HG02763 (cell line): ENCODE data around the gene NEK1.
"Not testable (repeated sequence)": the region's sequence is repeated elsewhere in the genome, so short reads cannot be mapped to it uniquely, and the experiment has no call there.

Source experiments
- ATAC-seq: cut with Tn5 transposase; IDR thresholded peaks from one replicate; pipeline ENCODE4 v1.9.1; 2021; ENCODE audit warnings: mild to moderate bottlenecking, moderate library complexity; ENCODE audit not compliant: unreplicated experiment

NEK1 gene

DNA sequence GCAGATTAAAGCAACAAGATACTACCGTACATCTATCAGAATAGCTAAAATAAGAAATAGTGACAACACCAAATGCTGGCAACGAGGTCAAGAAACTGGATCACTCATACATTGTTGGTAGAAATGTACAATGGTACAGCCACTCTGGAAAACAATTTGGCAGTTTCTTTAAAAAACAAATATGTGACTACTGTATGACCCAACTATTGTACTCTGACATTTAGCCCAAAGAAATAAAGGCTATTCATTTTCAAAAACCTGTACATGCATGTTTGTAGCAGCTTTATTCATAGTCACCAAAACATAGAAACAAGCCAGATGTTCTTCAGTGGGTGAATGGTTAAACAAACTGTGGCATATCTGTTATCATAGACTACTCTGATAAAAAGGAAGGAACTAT lies 16.2 kb upstream of the NEK1 start:
- ATAC-seq = no peak

DNA sequence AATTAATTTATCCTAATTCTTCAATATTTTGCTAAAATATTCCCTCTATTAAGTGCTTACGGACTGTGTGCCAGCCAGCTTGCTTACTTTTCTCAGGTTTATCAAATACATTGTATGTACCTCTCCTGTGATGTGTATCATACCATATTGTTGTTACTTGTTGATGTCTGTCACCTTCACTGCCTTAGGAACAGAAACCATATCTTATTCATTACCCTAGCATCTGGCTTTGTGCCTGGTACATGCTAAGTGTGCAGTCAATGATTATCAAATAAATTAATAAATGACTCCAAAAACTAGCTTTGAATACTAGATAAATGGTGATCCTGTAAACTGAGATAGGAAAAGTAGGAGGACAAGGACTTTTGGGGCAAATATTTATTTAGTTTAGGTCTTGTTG lies 14.9 kb upstream of the NEK1 start:
- ATAC-seq = no peak

DNA sequence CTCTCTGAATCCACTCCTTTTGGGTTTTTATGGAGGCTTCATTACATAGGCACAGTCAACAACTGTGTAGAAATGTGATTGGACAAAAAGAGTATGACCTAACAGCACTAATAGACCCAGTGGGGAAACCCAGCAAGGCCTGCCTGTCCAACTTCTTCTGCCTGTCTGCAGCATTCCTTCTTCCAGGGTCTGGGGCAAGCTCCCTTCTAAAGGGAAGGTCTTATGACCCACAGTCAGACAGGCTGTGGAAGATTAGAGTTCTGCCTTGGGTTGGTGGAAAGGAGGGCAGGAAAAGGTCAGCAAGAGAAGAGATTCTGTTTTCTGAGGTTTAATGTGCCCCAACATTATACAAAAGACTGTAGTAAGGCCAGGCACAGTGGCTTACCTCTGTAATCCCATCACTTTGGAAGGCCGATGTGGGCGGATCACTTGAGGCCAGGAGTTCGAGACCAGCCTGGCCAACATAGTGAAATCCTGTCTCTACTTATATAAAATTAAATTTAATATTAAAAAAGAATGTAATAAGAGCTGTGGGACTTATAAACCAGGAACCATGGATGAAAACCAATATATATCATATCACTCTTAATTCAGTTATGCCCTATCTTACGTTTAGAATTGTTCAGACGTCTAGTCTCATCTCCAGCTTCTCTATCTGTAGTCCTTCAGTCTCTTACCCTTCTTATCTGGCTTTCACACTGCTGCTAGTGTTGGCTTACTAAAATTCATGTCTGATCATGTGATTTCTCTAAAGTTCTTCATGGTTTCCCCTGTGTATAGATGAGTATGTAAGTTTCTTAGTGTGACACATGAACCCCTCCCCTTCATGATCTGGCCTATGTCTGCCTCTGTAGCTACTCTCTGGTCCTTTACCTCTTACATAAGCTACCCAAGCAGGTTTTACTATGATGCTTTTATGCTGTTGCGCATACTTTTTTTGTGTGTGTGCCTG lies 14.2 kb upstream of the NEK1 start:
- no peak for ATAC-seq

DNA sequence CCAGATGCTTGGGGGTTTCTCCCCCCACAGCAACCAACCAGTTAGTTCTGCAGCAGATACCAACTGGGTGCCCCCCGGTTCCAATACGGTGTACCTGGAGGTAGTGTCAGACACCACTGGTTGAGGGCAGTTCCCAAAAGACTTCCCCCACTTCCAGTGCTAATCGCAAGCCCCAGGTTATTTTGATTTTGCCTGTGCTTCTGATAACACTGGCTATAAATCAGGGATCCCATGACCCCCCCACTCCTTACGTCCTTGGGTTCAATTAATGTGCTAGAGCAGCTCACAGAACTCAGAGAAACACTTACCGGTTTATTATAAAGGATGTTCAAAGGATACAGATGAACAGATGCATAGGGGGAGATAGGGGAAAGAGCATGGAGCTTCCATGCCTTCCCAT lies 13.5 kb upstream of the NEK1 start:
- no peak for ATAC-seq

DNA sequence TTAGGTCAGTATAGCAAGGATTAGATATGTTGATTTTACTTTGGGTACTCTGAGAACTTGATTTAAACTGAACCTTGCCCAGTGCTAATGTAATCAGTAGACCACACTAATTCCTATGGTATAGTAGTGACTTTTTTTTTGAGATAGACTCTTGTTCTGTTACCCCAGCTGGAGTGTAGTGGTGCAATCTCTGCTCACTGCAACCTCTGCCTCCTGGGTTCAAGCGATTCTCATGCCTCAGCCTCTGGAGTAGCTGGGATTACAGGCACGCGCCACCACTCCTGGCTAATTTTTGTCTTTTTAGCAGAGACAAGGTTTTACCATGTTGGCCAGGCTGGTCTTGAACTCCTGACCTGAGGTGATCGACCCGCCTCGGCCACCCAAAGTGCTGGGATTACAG lies 11.6 kb upstream of the NEK1 start:
- ATAC-seq = not testable (repeated sequence)

DNA sequence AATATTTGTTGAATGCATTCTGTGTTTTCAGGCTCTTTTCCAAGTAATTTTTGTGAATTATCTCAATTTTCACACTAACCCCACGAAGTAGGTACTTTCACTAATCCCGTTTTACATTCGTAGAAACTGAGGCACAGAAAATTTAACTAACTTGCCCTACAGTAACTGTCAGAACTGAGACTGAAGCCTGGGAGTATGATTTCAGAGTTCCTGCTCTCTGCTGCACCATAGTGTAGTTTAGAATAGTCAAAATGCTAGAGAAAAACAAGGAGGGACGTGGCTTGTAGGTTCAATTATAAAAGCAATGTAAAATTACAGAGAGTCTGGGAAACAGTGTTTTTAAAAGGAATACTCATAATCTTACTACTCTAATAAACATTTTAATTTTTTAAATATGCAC lies 10.2 kb upstream of the NEK1 start:
- ATAC-seq = no peak

DNA sequence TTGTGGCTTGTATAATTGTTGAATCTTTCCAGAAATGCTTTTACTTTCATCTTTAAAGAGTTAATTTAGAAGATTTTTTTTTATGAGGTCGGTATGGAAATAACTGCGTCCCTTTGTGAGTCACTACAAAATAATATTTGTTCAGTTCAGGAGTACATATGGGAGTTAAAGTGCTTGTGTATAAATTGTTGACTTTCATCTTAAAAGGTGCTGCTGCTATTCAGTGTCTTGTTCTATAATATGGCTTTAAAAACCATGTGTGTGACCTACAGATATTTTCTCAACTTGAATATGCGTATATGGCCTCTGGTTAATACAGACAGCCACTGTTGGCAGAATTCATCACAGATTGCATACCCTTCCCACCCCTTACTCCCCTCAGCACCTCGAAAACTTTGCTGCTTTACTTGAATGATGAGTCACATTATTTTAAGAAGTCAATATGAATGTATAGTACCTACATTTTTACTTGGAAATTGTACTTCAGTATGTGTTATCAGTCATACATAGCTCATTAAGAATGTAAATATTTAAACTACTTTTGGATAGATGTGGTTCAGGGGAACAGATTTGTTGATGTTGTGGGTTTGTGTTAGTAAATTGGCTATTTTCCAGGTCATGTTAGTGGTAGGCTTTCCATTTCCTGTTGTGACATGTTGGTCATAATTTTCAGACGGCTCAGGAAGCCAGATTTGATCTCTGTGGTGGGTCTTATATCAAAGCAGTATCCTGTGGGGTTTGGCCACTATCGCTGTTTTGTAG lies 9.5 kb upstream of the NEK1 start:
- ATAC-seq = no peak

DNA sequence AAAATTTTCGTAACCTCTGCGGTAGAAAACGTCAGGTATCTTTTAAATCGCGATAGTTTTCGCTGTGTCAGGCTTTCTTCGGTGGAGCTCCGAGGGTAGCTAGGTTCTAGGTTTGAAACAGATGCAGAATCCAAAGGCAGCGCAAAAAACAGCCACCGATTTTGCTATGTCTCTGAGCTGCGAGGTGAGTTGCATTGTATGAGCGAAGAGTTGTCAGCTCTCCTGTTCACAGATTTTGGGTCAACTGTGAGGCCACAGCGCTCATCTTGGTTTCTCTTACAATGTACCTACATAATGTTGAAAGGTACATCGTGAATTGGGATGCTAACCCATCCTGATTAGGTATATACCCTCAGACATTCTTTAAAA lies 8.5 kb upstream of the NEK1 start:
- ATAC-seq = no peak

DNA sequence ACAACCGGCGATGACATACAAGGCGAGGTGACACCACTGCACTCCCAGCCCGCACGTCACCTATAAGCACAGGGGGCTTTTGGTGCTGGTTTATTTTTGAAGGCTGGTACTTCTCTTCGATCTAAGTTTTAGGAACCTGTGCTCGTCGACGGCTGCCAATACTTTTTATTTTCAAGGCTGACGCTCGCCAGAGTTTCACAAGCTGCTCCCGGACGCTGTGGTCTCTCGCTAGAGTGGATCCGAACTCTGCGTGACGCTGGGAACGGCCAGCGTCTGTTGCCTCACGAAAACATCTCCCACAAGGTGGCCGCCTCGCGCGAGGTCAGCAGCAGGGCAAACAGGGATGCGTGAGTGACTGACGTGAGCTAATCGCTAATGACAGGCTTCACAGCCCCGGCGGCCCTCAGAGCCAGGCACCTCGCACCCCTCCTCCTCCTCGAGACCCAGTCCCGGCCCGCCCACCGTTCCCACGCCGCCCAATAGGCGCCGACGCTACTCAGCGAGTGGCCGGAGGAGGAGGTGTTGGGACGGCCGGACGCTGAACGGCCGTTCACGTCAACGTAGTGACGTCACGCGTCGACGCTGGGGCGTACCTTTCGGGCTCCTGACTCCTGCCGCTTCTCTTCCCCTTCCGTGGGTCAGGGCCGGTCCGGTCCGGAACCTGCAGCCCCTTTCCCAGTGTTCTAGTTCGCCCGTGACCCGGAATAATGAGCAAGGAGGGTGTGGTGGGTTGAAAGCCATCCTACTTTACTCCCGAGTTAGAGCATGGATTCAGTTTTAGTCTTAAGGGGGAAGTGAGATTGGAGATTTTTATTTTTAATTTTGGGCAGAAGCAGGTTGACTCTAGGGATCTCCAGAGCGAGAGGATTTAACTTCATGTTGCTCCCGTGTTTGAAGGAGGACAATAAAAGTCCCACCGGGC lies 7.8 kb upstream of the NEK1 start, which contains the start of gene CLCN3:
Gene CLCN3 (plus strand): TSS at position 621 of the 922 bp plus-strand sequence. CDS start 15,351 bp downstream, outside the sequence.
- peak; percentile 95 for ATAC-seq

DNA sequence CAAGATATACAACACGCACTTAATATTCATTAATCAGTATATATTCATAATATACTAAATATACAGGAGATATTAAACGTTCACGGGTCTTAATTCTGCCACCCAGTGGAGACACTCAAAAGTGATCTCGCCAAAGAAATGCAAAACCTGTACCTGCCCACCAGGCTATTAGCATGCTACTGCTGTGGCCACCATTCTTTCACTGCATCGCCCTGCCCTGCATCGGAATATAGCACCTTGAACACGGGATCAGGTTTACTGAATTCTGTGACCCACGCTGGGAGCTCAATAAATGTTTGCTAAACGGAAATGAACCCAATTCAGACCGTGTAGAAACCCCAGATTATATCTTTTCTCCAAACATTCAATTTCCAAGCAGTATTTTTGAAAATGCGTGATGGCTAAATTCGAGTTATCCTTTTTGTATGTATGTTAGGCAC lies 7.2 kb upstream of the NEK1 start:
- peak; percentile 45 for ATAC-seq

DNA sequence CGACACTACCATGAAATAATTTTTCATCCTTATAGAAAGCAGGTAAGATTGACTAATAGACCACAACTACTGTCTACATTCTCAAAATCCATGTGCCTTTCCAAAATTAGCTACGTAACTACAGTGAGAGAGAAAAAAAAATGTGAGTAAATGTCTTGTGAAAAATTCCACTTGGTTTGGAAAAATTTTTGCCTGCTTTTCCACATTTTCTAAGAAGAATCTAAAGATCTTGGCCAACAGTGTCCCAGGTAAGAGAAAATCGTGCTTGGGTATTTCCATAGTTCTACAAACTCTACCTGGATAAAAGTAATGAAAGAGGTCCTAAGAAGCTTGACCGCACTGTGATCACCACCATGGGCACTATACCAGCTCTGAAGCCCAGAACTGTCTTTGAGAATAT lies 6.6 kb upstream of the NEK1 start:
- ATAC-seq = no peak

DNA sequence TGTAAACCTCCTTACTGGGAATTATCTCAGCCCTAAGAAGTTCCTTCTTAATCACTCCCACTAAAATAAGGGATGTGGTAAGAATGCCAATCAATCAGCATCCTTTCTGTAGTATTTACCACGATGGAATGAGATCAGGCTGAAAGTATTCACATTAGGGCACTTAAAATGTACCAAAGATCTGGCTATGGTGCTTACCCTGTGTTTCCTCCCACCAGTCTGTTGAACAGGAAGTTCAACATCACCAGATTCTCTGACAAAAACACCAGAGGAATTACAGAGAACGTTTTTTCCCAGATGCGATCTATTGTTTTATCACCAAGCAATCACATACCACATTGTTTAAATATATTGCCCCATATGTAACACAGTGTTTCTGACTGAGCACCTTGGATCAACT lies 5.9 kb upstream of the NEK1 start:
- ATAC-seq = no peak

DNA sequence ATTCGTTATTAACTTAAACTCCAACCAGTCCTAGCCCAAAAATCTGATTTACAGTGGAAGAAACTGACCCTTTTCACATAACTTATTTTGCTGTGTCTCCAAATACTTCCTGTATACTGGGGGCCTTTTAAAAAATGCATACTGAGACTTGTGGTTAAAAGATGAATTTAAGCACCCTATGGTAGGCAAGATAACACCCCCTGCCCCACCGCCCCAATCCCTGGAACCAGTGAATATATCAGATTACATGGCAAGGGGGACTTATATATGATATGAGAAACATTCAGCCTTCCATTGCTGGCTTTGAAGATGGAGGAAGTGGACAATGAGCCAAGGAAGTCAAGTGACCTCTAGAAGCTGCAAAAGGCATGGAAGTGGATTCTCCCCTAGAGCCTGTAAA lies 4.9 kb upstream of the NEK1 start:
- ATAC-seq = no peak

DNA sequence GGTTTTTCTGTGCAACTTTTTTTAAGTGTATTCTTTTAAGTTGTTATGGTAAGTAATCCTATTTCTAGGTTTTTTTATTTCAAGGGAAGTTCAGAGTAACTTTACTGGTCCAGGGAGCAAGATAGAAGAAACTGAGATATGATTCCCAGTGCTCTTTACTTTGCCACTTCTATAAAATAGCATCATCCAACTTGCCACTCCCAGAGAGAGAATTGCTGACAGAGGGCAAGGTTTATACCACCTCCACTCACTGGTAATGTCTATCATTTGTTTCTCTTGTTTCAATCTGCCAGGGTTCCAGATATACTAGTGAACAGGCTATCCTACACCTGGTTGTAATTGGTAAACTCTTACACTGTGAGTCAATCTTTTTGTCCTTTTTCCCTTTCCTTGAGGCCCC lies 4.5 kb upstream of the NEK1 start:
- no peak for ATAC-seq

DNA sequence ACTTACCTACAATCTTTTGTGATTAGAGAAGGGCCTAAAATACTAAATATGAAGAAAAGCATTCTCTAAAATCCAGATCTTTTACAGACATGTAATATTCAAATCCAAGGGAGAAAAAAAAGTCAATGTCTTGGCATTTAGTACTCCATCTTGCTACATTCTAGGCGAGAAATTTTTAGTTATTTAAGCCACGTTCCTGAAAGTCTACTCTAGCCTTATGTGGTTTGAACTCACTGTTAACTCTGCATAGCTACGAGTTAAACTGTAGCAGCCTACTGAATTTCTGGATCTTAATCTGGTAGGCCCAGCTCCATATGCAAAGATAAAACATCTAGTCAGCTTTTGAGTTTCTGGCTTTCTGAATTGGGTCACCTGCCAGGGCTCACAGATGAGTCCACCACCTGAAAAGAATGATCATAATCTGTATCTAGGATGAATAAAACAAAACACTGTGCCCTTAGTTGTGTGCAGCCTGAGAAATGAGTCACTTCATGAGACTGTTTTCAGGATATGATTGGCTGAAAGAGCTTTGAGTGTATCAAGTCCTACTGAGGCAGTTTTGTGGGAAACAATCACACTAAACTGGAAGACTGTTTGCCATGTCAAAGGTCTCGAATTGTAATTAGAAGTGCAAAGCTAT lies 3.2 kb upstream of the NEK1 start:
- no peak for ATAC-seq

DNA sequence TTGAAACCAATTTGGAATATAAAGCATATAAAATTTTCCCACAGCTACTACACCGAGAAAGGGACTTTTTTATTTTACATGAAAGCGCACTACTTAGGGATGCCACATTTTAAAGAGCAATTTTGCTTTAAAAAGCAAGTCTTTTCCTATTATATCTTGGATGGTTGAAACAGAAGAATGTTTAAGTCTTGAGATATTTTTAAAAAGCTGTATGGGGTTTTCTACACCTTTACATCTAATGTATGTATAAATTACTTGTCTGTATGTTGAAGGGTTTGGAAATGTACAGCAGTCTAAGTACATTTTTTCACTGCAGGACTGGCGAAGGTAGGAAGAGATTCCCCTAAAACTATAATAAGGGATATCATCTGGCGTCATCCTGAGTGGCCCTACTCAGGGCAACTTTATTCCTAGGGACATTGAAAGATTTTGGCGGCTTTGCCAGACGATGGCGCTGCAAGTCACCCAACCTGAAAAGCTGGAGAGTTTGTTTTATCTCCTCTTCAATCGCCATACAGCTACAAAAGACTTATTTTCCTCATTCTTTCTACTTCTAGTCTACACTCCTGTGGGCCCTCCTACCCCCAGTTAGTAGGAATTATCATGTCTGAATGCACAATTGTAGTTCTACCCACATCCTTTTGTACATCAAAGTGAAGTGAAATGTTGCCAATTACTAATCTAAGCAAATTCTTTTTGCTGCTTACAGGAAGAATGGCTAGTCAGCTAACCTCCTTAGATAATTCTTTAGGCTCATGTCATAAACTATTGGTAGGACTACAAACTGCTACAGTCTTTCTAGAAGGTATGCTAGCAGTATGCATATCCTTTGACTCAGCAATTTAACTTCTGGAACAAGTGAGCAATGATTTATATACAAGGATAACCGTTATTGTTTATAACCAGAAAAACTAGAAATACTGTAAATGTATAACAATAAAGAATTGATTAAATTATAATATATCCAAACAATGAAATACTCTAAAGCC lies 782 bp upstream of the NEK1 start:
- ATAC-seq = peak; percentile 31

DNA sequence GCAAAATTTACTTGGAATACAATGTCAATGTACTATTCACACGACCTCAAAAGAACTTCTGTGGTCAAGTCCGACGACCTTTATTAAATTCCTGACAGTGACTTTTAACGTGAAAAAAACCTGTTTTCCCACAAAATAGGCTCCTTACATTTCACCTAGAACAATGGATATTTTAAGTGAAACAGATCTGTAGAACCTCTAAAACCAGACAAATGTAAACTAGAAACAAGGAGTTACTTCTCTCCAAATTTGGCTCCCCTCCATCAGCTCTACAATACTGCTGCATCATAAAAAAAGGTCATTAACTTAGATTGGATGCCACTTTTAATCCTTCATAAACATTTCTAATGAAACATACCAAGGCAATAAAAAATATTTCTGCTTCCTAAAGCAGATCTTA lies 1.2 kb downstream of the NEK1 start:
- ATAC-seq = no peak

DNA sequence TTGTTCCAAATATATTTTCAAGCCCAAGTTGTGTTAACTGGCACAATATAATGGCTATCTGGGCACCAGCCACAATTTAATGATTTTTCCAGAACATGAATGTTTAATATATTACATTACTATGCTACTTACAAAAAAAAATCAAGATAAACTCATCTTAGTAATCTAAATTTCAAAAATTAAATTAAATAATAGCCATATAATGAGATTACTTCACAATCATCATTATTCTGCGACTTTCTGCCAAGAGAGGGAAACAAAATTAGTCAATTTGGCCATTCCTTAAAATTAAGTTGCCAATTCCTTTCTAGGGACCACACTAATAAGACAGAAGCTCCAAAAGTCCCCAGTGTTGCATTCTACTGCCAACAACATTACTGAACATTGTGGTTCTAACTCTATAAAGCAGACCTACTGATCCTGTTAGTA lies 7.5 kb downstream of the NEK1 start:
- ATAC-seq = no peak
